Keratinocyte (primary cell): Measurements from ENCODE around the gene CDHR2.

Source experiments
- EZH2 ChIP-seq: IDR thresholded peaks from one replicate; pipeline ENCODE4 v1.6.1; 2012; ENCODE audit warnings: inconsistent platforms, mild to moderate bottlenecking, low read length, moderate library complexity
- TF ChIP-seq, protein P1 (sequence below), 3 experiments: IDR thresholded peaks in 1 of 3; conservative IDR thresholded peaks in 1 of 3; optimal IDR thresholded peaks in 1 of 3; 2 replicates in 2 of 3; 3 replicates in 1 of 3; pipeline versions ENCODE3 to v1.5.1; 2011; ENCODE audit warnings: low read length in 3 of 3, mild to moderate bottlenecking in 3 of 3, moderate library complexity in 2 of 3, control low read depth in 1 of 3, inconsistent platforms in 1 of 3; ENCODE audit not compliant: insufficient read depth in 2 of 3; ENCODE audit errors: extremely low read depth in 1 of 3

DNA sequence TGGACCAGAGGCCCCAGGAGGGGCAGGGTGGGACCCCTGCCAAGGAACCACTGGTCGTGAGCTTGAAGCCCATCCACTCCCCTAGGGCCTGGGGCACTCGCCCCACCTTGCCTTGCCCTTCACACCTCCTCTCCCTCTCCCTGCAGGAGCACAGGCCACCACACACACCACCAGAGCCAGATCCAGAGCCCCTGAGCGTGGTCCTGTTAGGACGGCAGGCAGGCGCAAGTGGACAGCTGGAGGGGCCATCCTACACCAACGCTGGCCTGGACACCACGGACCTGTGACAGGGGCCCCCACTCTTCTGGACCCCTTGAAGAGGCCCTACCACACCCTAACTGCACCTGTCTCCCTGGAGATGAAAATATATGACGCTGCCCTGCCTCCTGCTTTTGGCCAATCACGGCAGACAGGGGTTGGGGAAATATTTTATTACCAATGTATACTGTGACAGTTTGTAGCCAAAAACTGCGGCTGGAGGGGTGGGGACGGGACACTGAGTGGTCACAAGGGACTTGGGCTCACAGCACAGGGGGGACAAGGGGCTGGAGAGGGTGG lies 46.3 kb downstream of the CDHR2 start:
- TF ChIP-seq, protein P1, sequence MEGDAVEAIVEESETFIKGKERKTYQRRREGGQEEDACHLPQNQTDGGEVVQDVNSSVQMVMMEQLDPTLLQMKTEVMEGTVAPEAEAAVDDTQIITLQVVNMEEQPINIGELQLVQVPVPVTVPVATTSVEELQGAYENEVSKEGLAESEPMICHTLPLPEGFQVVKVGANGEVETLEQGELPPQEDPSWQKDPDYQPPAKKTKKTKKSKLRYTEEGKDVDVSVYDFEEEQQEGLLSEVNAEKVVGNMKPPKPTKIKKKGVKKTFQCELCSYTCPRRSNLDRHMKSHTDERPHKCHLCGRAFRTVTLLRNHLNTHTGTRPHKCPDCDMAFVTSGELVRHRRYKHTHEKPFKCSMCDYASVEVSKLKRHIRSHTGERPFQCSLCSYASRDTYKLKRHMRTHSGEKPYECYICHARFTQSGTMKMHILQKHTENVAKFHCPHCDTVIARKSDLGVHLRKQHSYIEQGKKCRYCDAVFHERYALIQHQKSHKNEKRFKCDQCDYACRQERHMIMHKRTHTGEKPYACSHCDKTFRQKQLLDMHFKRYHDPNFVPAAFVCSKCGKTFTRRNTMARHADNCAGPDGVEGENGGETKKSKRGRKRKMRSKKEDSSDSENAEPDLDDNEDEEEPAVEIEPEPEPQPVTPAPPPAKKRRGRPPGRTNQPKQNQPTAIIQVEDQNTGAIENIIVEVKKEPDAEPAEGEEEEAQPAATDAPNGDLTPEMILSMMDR (optimal IDR thresholded peaks at IDR 0.05 in 1 of 3, IDR thresholded peaks at IDR 0.05 in 1 of 3, conservative IDR thresholded peaks at IDR 0.05 in 1 of 3; ENCODE audit: extremely low read depth in 1 of 3, insufficient read depth in 2 of 3, low read length in 3 of 3) = no peak
- TF ChIP-seq EZH2 = no peak
